ENCODE data around the gene ITGA4.
"Not testable (repeated sequence)": the region's sequence is repeated elsewhere in the genome, so short reads cannot be mapped to it uniquely, and the experiment has no call there.

Gene ITGA4
- long read RNA-seq, donor 1, full-length matches to known transcripts, result 2 of 2 reads
- long read RNA-seq, donor 1, partial matches to known transcripts, result 0 of 2 reads
- long read RNA-seq, donor 1, other reads (novel, unspliced or antisense), result 0 of 2 reads
- long read RNA-seq, donor 2, full-length matches to known transcripts, result 5 of 5 reads
- long read RNA-seq, donor 2, partial matches to known transcripts, result 0 of 5 reads
- long read RNA-seq, donor 2, other reads (novel, unspliced or antisense), result 0 of 5 reads
- long read RNA-seq, donor 3, full-length matches to known transcripts, result 3 of 3 reads
- long read RNA-seq, donor 3, partial matches to known transcripts, result 0 of 3 reads
- long read RNA-seq, donor 3, other reads (novel, unspliced or antisense), result 0 of 3 reads
- long read RNA-seq, donor 4, full-length matches to known transcripts, result 4 of 4 reads
- long read RNA-seq, donor 4, partial matches to known transcripts, result 0 of 4 reads
- long read RNA-seq, donor 4, other reads (novel, unspliced or antisense), result 0 of 4 reads
- long read RNA-seq, donor 5, full-length matches to known transcripts, result 2 of 2 reads
- long read RNA-seq, donor 5, partial matches to known transcripts, result 0 of 2 reads
- long read RNA-seq, donor 5, other reads (novel, unspliced or antisense), result 0 of 2 reads
- long read RNA-seq, donor 6, full-length matches to known transcripts, result 2 of 2 reads
- long read RNA-seq, donor 6, partial matches to known transcripts, result 0 of 2 reads
- long read RNA-seq, donor 6, other reads (novel, unspliced or antisense), result 0 of 2 reads
- long read RNA-seq, donor 7, full-length matches to known transcripts, result 10 of 32 reads
- long read RNA-seq, donor 7, partial matches to known transcripts, result 22 of 32 reads
- long read RNA-seq, donor 7, other reads (novel, unspliced or antisense), result 0 of 32 reads
- long read RNA-seq, donor 8, partial matches to known transcripts, result 0 of 1 reads
- long read RNA-seq, donor 8, other reads (novel, unspliced or antisense), result 0 of 1 reads

- DNase-seq, result peak; percentile 91
Measured at GRCh38 chr2:181457121-181457740, at the start of gene ITGA4. Gene ITGA4 (plus strand): TSS chr2:181457386. CDS start chr2:181457655, 269 bp downstream.

- no peak for DNase-seq
Measured at GRCh38 chr2:181408861-181409260, 48.3 kb upstream of the ITGA4 start.

- DNase-seq, result no peak
Measured at GRCh38 chr2:181411105-181411849, 45.9 kb upstream of the ITGA4 start.

- no peak for DNase-seq
Measured at GRCh38 chr2:181419129-181419855, 37.9 kb upstream of the ITGA4 start.

GRCh38 chr2:181420259-181421130, 36.7 kb upstream of the ITGA4 start:
- no peak for DNase-seq

- DNase-seq, result no peak
Measured at GRCh38 chr2:181421131-181421458, 36.1 kb upstream of the ITGA4 start.

GRCh38 chr2:181421464-181421863, 35.7 kb upstream of the ITGA4 start:
- DNase-seq, result no peak

GRCh38 chr2:181426672-181427071, 30.5 kb upstream of the ITGA4 start:
- no peak for DNase-seq

- DNase-seq, result no peak
Measured at GRCh38 chr2:181430406-181431118, 26.6 kb upstream of the ITGA4 start.

GRCh38 chr2:181431674-181432073, 25.5 kb upstream of the ITGA4 start:
- DNase-seq, result no peak

- DNase-seq, result no peak
Measured at GRCh38 chr2:181438261-181438660, 18.9 kb upstream of the ITGA4 start.

GRCh38 chr2:181440344-181440743, 16.8 kb upstream of the ITGA4 start:
- no peak for DNase-seq

- no peak for DNase-seq
Measured at GRCh38 chr2:181440919-181441318, 16.3 kb upstream of the ITGA4 start.

- DNase-seq, result no peak
Measured at GRCh38 chr2:181441670-181442069, 15.5 kb upstream of the ITGA4 start.

- DNase-seq, result no peak
Measured at GRCh38 chr2:181444654-181445053, 12.5 kb upstream of the ITGA4 start.

GRCh38 chr2:181446985-181447384, 10.2 kb upstream of the ITGA4 start:
- no peak for DNase-seq

- DNase-seq, result not testable (repeated sequence)
Measured at GRCh38 chr2:181449278-181449677, 7.9 kb upstream of the ITGA4 start.

GRCh38 chr2:181454686-181455450, 2.3 kb upstream of the ITGA4 start:
- no peak for DNase-seq

GRCh38 chr2:181456660-181457120, 496 bp upstream of the ITGA4 start:
- no peak for DNase-seq

Measured in right kidney (tissue), 9 donors.